Nucleus accumbens (tissue), 56 donors: ENCODE data around the gene BCR.

ENCODE experiments used
- DNase-seq, 56 donors: peaks; one replicate each; lab custom pipeline; 2025; lab: John Stamatoyannopoulos, UW

The BCR gene

GRCh38 chr22:23269441-23270211 lies 89.3 kb downstream of the BCR start:
- no peak for DNase-seq

- DNase-seq: peak in 30 of 56 donors; percentile 5 to 57 (median 30)
These were observed 90.0 kb downstream of the BCR start for GRCh38 chr22:23270212-23270733.

- no peak for DNase-seq
These were observed 90.7 kb downstream of the BCR start for GRCh38 chr22:23270798-23271596.

GRCh38 chr22:23271597-23271908 lies 91.2 kb downstream of the BCR start:
- DNase-seq: no peak

GRCh38 chr22:23272371-23272770 lies 92.1 kb downstream of the BCR start:
- DNase-seq: no peak

- no peak for DNase-seq
These were observed 92.5 kb downstream of the BCR start for GRCh38 chr22:23272834-23273233.

GRCh38 chr22:23273445-23274145 lies 93.3 kb downstream of the BCR start:
- DNase-seq: no peak

- DNase-seq: peak in 32 of 56 donors; percentile 13 to 81 (median 45)
These were observed 93.8 kb downstream of the BCR start for GRCh38 chr22:23274146-23274526.

- no peak for DNase-seq
These were observed 94.8 kb downstream of the BCR start for GRCh38 chr22:23274891-23275694.

- no peak for DNase-seq
These were observed 95.4 kb downstream of the BCR start for GRCh38 chr22:23275751-23276150.

- DNase-seq: no peak
These were observed 96.6 kb downstream of the BCR start for GRCh38 chr22:23276656-23277582.

GRCh38 chr22:23277583-23278295 lies 97.4 kb downstream of the BCR start:
- peak in 2 of 56 donors; percentile 20 to 38 for DNase-seq

- peak in 14 of 56 donors; percentile 7 to 71 (median 27) for DNase-seq
These were observed 98.8 kb downstream of the BCR start for GRCh38 chr22:23278883-23279675.

GRCh38 chr22:23279781-23280180 lies 99.5 kb downstream of the BCR start:
- DNase-seq: no peak

- no peak for DNase-seq
These were observed 100.2 kb downstream of the BCR start for GRCh38 chr22:23280356-23281052.

- no peak for DNase-seq
These were observed 100.7 kb downstream of the BCR start for GRCh38 chr22:23281053-23281405.
